GOT3 (cell line): ENCODE results near the gene ABCC2.

ENCODE experiments used
- DNase-seq: peaks from one replicate; lab custom pipeline; 2025; ENCODE audit warnings: mixed read lengths; lab: John Stamatoyannopoulos, UW

The ABCC2 gene

GRCh38 chr10:99775850-99776249 lies 6.6 kb upstream of the ABCC2 start:
- no peak for DNase-seq

- no peak for DNase-seq
Measured at GRCh38 chr10:99777918-99778714, 4.3 kb upstream of the ABCC2 start.

- no peak for DNase-seq
Measured at GRCh38 chr10:99779335-99779734, 3.1 kb upstream of the ABCC2 start.

- DNase-seq: no peak
Measured at GRCh38 chr10:99781734-99782429, 558 bp upstream of the ABCC2 start.

GRCh38 chr10:99784016-99784726 lies 1.7 kb downstream of the ABCC2 start:
- DNase-seq: no peak

- DNase-seq: no peak
Measured at GRCh38 chr10:99784727-99785441, 2.4 kb downstream of the ABCC2 start.

GRCh38 chr10:99785646-99786045 lies 3.2 kb downstream of the ABCC2 start:
- DNase-seq: no peak

- no peak for DNase-seq
Measured at GRCh38 chr10:99787311-99787710, 4.9 kb downstream of the ABCC2 start.

GRCh38 chr10:99787782-99788445 lies 5.5 kb downstream of the ABCC2 start:
- DNase-seq: no peak

GRCh38 chr10:99788598-99789256 lies 6.3 kb downstream of the ABCC2 start:
- peak; percentile 39 for DNase-seq

GRCh38 chr10:99791831-99792230 lies 9.4 kb downstream of the ABCC2 start:
- DNase-seq: no peak

GRCh38 chr10:99793819-99794218 lies 11.4 kb downstream of the ABCC2 start:
- DNase-seq: no peak

GRCh38 chr10:99796928-99797327 lies 14.5 kb downstream of the ABCC2 start:
- DNase-seq: no peak

GRCh38 chr10:99798031-99798430 lies 15.6 kb downstream of the ABCC2 start:
- DNase-seq: no peak

- DNase-seq: no peak
Measured at GRCh38 chr10:99798920-99799319, 16.5 kb downstream of the ABCC2 start.

GRCh38 chr10:99799613-99800012 lies 17.2 kb downstream of the ABCC2 start:
- no peak for DNase-seq

- DNase-seq: no peak
Measured at GRCh38 chr10:99804471-99804870, 22.0 kb downstream of the ABCC2 start.

- no peak for DNase-seq
Measured at GRCh38 chr10:99805190-99805589, 22.8 kb downstream of the ABCC2 start.

GRCh38 chr10:99806091-99806490 lies 23.7 kb downstream of the ABCC2 start:
- no peak for DNase-seq

- DNase-seq: no peak
Measured at GRCh38 chr10:99807786-99808185, 25.3 kb downstream of the ABCC2 start.

- no peak for DNase-seq
Measured at GRCh38 chr10:99808270-99808669, 25.8 kb downstream of the ABCC2 start.
